Thyroid gland (tissue), 4 donors: Measurements from ENCODE around the gene SLC8A1. TPM values are rescaled to one million over a fixed set of nuclear protein-coding genes. Genes with fewer than 3 reads are reported as not detected.

Experiments
- DNase-seq, 2 donors: peaks; one replicate each; pipeline ENCODE4 v3.0.0-alpha.2; 2019
- H3K27ac ChIP-seq, 3 donors: fragments of 200-600 bp; sonication (generic); 1 replicate in 2 of 3; 2 replicates in 1 of 3; pipeline ENCODE4 v1.5.1; 2016 to 2019; ENCODE audit warnings: mild to moderate bottlenecking in 1 of 3, moderate library complexity in 1 of 3
- H3K27me3 ChIP-seq: fragments of 200-600 bp; sonication (generic); one replicate; pipeline ENCODE4 v1.5.1; 2019
- H3K36me3 ChIP-seq, 2 donors: fragments of 200-600 bp; sonication (generic); one replicate each; pipeline ENCODE4 v1.5.1; 2016 to 2019
- H3K4me1 ChIP-seq, 2 donors: fragments of 200-600 bp; sonication (generic); one replicate each; pipeline ENCODE4 v1.5.1; 2017 to 2019
- H3K4me3 ChIP-seq, 3 donors: fragments of 200-600 bp; sonication (generic); replicated peaks in 1 of 3; 1 replicate in 2 of 3; 2 replicates in 1 of 3; pipeline ENCODE4 v1.5.1; 2016; ENCODE audit warnings: mild to moderate bottlenecking in 1 of 3
- H3K9me3 ChIP-seq: fragments of 200-600 bp; sonication (generic); one replicate; pipeline ENCODE4 v1.5.1; 2017
- CTCF ChIP-seq, 6 experiments: fragments of 200-600 bp in 3 of 6; fragments of 450-650 bp in 3 of 6; sonication (generic) in 3 of 6; IDR thresholded peaks; one replicate each; pipeline ENCODE4 v1.5.1; 2016 to 2019; ENCODE audit warnings: antibody characterized with exemption in 6 of 6, mild to moderate bottlenecking in 2 of 6, inconsistent platforms in 1 of 6, moderate library complexity in 1 of 6
- POLR2A ChIP-seq, 2 donors: fragments of 450-650 bp; IDR thresholded peaks; one replicate each; pipeline ENCODE4 v1.6.1; 2017; ENCODE audit warnings: antibody characterized with exemption in 2 of 2, mild to moderate bottlenecking in 2 of 2, moderate library complexity in 1 of 2
- WGBS, 2 donors: methylation state at CpG; one replicate each; pipeline ENCODE4 v1.1.5; 2017; 5-methylcytosine and 5-hydroxymethylcytosine counted together
- intact Hi-C: fragments of 100-400 bp; cut with DNase I; formaldehyde crosslinking; loops from one replicate; pipeline ENCODE4 v1.15.1; 2023
- total RNA-seq, 4 donors: library from RNA; depleted of rRNA; stranded (reverse); fragments of >200 nt; gene quantifications; one replicate each; pipeline ENCODE4 v1.2.3, GENCODE V29; 2016

SLC8A1 gene
- total RNA-seq, 4 donors from 2014 or later = 2.0 to 5.1 (median 4.4) TPM

GRCh38 chr2:40395169-40396073 is 56.5 kb downstream of the SLC8A1 start:
- intact Hi-C loops = no loop called here
- no peaks in the 10 kb centered on the region for H3K9me3 ChIP-seq
- peaks cover 0 to 5% of the 10 kb centered on the region in 2 donors for H3K4me1 ChIP-seq
- H3K36me3 ChIP-seq = no peaks in the 10 kb centered on the region
- H3K27me3 ChIP-seq = no peaks in the 10 kb centered on the region
- 51 to 53% methylated on average over 4 of the region's 4 CpGs for WGBS, 2 donors
- no peak for DNase-seq
- no peak overlapping the region for H3K4me3 ChIP-seq
- no peak overlapping the region for H3K27ac ChIP-seq
- TF ChIP-seq POLR2A (IDR thresholded peaks at IDR 0.05) (no peak), CTCF (IDR thresholded peaks at IDR 0.05) (no peak)

- TF ChIP-seq POLR2A (IDR thresholded peaks at IDR 0.05) = no peak
- TF ChIP-seq CTCF (IDR thresholded peaks at IDR 0.05) = no peak
- Histone ChIP-seq H3K27ac (no peak overlapping the region), H3K36me3 (no peaks in the 10 kb centered on the region), H3K27me3 (no peaks in the 10 kb centered on the region), H3K9me3 (no peaks in the 10 kb centered on the region), H3K4me3 (no peak overlapping the region), H3K4me1 (peaks cover 0 to 5% of the 10 kb centered on the region in 2 donors)
- DNase-seq = no peak
- intact Hi-C loops = no loop called here
- 24 to 29% methylated on average over 1 of the region's 1 CpG for WGBS, 2 donors
Observed at GRCh38 chr2:40394597-40394996, 57.3 kb downstream of the SLC8A1 start.

DNA sequence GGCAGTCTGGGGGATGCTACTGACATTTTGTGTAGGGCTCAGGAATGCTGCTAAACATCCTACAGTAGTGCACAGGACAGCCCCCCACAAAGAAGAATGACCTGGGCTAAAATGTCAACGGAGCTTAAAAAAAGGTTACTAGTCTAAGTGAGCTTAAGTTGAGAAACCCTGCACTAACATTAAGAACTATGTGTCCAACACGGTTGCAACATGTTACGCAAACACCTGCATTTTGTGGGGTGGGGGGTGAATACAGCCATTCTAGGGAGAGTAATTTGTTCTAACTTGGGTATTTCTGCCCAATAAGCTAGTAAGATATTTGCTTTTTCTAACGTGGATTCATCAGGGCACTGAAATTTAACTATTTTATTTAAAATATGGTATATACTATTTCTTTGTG is 57.9 kb downstream of the SLC8A1 start:
- H3K27ac ChIP-seq = no peak overlapping the region
- no peaks in the 10 kb centered on the region for H3K36me3 ChIP-seq
- H3K27me3 ChIP-seq = no peaks in the 10 kb centered on the region
- intact Hi-C loops = no loop called here
- H3K9me3 ChIP-seq = no peaks in the 10 kb centered on the region
- WGBS, 2 donors = 63 to 81% methylated on average over 4 of the region's 4 CpGs
- peaks cover 0 to 5% of the 10 kb centered on the region in 2 donors for H3K4me1 ChIP-seq
- no peak for DNase-seq
- H3K4me3 ChIP-seq = no peak overlapping the region
- no peak for TF ChIP-seq CTCF (IDR thresholded peaks at IDR 0.05)
- no peak for TF ChIP-seq POLR2A (IDR thresholded peaks at IDR 0.05)

GRCh38 chr2:40388161-40388560 is 63.7 kb downstream of the SLC8A1 start:
- WGBS, 2 donors = 89 to 93% methylated on average over 5 of the region's 5 CpGs
- intact Hi-C loops = no loop called here

More at GRCh38 chr2:40388161-40388560, 63.7 kb downstream of the SLC8A1 start:
- H3K27me3 ChIP-seq = no peaks in the 10 kb centered on the region
- no peak for DNase-seq
- TF ChIP-seq CTCF (IDR thresholded peaks at IDR 0.05) = no peak
- no peak for TF ChIP-seq POLR2A (IDR thresholded peaks at IDR 0.05)
- no peaks in the 10 kb centered on the region for H3K4me1 ChIP-seq
- no peaks in the 10 kb centered on the region for H3K36me3 ChIP-seq
- no peak overlapping the region for H3K4me3 ChIP-seq
- no peak overlapping the region for H3K27ac ChIP-seq
- no peaks in the 10 kb centered on the region for H3K9me3 ChIP-seq
